HG03108 (cell line): Measurements from ENCODE around the gene CFAP45.

ENCODE experiments used
- ATAC-seq: cut with Tn5 transposase; IDR thresholded peaks from one replicate; pipeline ENCODE4 v1.9.1; 2021; ENCODE audit warnings: moderate library complexity; ENCODE audit not compliant: unreplicated experiment

Gene CFAP45

GRCh38 chr1:159900086-159900680 lies at the start of gene CFAP45:
TSS of gene CFAP45 (minus strand) at chr1:159900165. CDS start at chr1:159900098, 67 bp downstream.
- ATAC-seq = no peak

GRCh38 chr1:159949123-159949522 lies 49.2 kb upstream of the CFAP45 start:
- ATAC-seq = no peak

GRCh38 chr1:159947942-159948341 lies 48.0 kb upstream of the CFAP45 start:
- no peak for ATAC-seq

- no peak for ATAC-seq
Observed at GRCh38 chr1:159946242-159947187, 46.5 kb upstream of the CFAP45 start.

GRCh38 chr1:159945483-159946241 lies 45.7 kb upstream of the CFAP45 start, which contains the start of gene IGSF9:
TSS of gene IGSF9 (minus strand) at chr1:159945613. CDS start at chr1:159943454, 2,159 bp downstream.
- ATAC-seq = no peak

GRCh38 chr1:159944623-159945455 lies 44.9 kb upstream of the CFAP45 start:
- ATAC-seq = no peak

GRCh38 chr1:159943908-159944622 lies 44.1 kb upstream of the CFAP45 start:
- ATAC-seq = no peak

- no peak for ATAC-seq
Observed at GRCh38 chr1:159943278-159943640, 43.3 kb upstream of the CFAP45 start.

GRCh38 chr1:159942632-159943277 lies 42.8 kb upstream of the CFAP45 start:
- no peak for ATAC-seq

GRCh38 chr1:159941591-159942560 lies 41.9 kb upstream of the CFAP45 start:
- no peak for ATAC-seq

- ATAC-seq = no peak
Observed at GRCh38 chr1:159941141-159941540, 41.2 kb upstream of the CFAP45 start.

- ATAC-seq = no peak
Observed at GRCh38 chr1:159940006-159940620, 40.1 kb upstream of the CFAP45 start.

GRCh38 chr1:159939678-159940002 lies 39.7 kb upstream of the CFAP45 start:
- no peak for ATAC-seq

GRCh38 chr1:159938905-159939677 lies 39.1 kb upstream of the CFAP45 start:
- ATAC-seq = no peak

GRCh38 chr1:159938211-159938852 lies 38.4 kb upstream of the CFAP45 start:
- ATAC-seq = no peak

GRCh38 chr1:159937054-159937750 lies 37.2 kb upstream of the CFAP45 start:
- ATAC-seq = no peak
